HCT116 (cell line): Measurements from ENCODE around the gene UCN3. TPM values are rescaled to one million over a fixed set of nuclear protein-coding genes. Genes with fewer than 3 reads are reported as not detected.

Experiments
- ATAC-seq: fragments of 200-7000 bp; cut with Tn5 transposase; 2 replicates; pipeline ENCODE4 v1.9.1; 2020; ENCODE audit warnings: mild to moderate bottlenecking, moderate library complexity
- BruUV-seq: library from RNA; stranded (reverse); fragments of 400-500 nt; replicated peaks from 2 replicates; lab custom pipeline; 2021; lab: Mats Ljungman, UMichigan
- CTCF ChIA-PET: fragments of 300-600 bp; sonication (Branson Sonifier 250); formaldehyde crosslinking; loops from one replicate; lab custom pipeline; 2021; ENCODE audit warnings: antibody characterized with exemption; lab: Charles Lee
- POLR2A ChIA-PET: fragments of 300-600, 350-600 bp; sonication (Branson Sonifier 250); formaldehyde crosslinking; loops from one replicate; lab custom pipeline; 2021; ENCODE audit warnings: antibody characterized with exemption; lab: Charles Lee
- RAD21 ChIA-PET, 2 experiments: fragments of 300-600 bp; sonication (Branson Sonifier 250); formaldehyde crosslinking; loops; one replicate each; lab custom pipeline; 2023; ENCODE audit warnings: low total read pairs in 2 of 2; ENCODE audit not compliant: uncharacterized antibody in 2 of 2, unreplicated experiment in 2 of 2, low non-redundant PET in 1 of 2; lab: Charles Lee
- DNase-seq: peaks from one replicate; pipeline ENCODE4 v3.0.0-alpha.2; 2010; ENCODE audit warnings: low read depth, low spot score
- H2AFZ ChIP-seq: fragments of 200-600 bp; shearing (Covaris generic), sonication (generic); 2 replicates; pipeline ENCODE4 v1.6.1; 2017; ENCODE audit warnings: low read depth, mixed run types, mixed read lengths, antibody characterized with exemption, low read length; ENCODE audit not compliant: poor library complexity, severe bottlenecking
- H3K27ac ChIP-seq: 2 replicates; pipeline ENCODE4 v1.5.1; 2012; ENCODE audit warnings: low read depth, low read length
- H3K27me3 ChIP-seq: fragments of 200-600 bp; sonication (generic); 2 replicates; pipeline ENCODE4 v1.6.1; 2016; ENCODE audit warnings: mixed run types, low read length, mixed read lengths; ENCODE audit not compliant: insufficient read depth
- H3K36me3 ChIP-seq, 2 experiments: fragments of 200-500 bp in 1 of 2; fragments of 200-600 bp in 1 of 2; sonication (Bioruptor generic) in 1 of 2; sonication (generic) in 1 of 2; 2 replicates each; pipeline versions ENCODE4 v1.5.1 to v1.6.1; 2014 to 2016; ENCODE audit warnings: low read length in 2 of 2, inconsistent platforms in 1 of 2, mixed read lengths in 1 of 2, mixed run types in 1 of 2; ENCODE audit not compliant: insufficient read depth in 2 of 2, control insufficient read depth in 1 of 2
- H3K4me1 ChIP-seq, 2 experiments: fragments of 200-600 bp in 1 of 2; sonication (generic) in 1 of 2; 2 replicates each; pipeline versions ENCODE4 v1.5.1 to v1.6.1; 2012 to 2017; ENCODE audit warnings: low read length in 2 of 2, inconsistent platforms in 1 of 2, mild to moderate bottlenecking in 1 of 2, mixed read lengths in 1 of 2, mixed run types in 1 of 2, moderate library complexity in 1 of 2; ENCODE audit not compliant: insufficient read depth in 2 of 2, control insufficient read depth in 1 of 2
- H3K4me2 ChIP-seq: fragments of 200-600 bp; sonication (generic); 2 replicates; pipeline ENCODE4 v1.6.1; 2017; ENCODE audit warnings: mixed run types, low read length, mixed read lengths
- H3K4me3 ChIP-seq, 2 experiments: fragments of 200-600 bp in 1 of 2; sonication (generic) in 1 of 2; replicated peaks in 1 of 2; 2 replicates each; pipeline ENCODE4 v1.5.1; 2011 to 2016; ENCODE audit warnings: low read length in 2 of 2, control low read depth in 1 of 2, low read depth in 1 of 2, mild to moderate bottlenecking in 1 of 2, mixed read lengths in 1 of 2, mixed run types in 1 of 2
- H3K79me2 ChIP-seq: fragments of 200-600 bp; sonication (generic); 2 replicates; pipeline ENCODE4 v1.6.1; 2017; ENCODE audit warnings: mild to moderate bottlenecking, mixed run types, low read length, moderate library complexity, mixed read lengths; ENCODE audit not compliant: insufficient read depth
- H3K9ac ChIP-seq: fragments of 200-600 bp; sonication (generic); 2 replicates; pipeline ENCODE4 v1.6.1; 2016; ENCODE audit warnings: low read length, mixed read lengths
- H3K9me2 ChIP-seq: fragments of 200-600 bp; sonication (generic), shearing (Covaris generic); 2 replicates; pipeline ENCODE4 v1.6.1; 2017; ENCODE audit warnings: mixed run types, mild to moderate bottlenecking, moderate library complexity; ENCODE audit not compliant: insufficient read depth
- H3K9me3 ChIP-seq, 2 experiments: fragments of 200-500 bp in 1 of 2; fragments of 200-600 bp in 1 of 2; sonication (Bioruptor generic) in 1 of 2; sonication (generic) in 1 of 2; 2 replicates each; pipeline ENCODE4 v1.6.1; 2014 to 2017; ENCODE audit warnings: low read length in 2 of 2, mixed read lengths in 2 of 2, inconsistent platforms in 1 of 2, low read depth in 1 of 2, mild to moderate bottlenecking in 1 of 2, mixed run types in 1 of 2, moderate library complexity in 1 of 2; ENCODE audit not compliant: control insufficient read depth in 1 of 2, insufficient read depth in 1 of 2
- H4K20me1 ChIP-seq: fragments of 200-600 bp; sonication (generic), shearing (Covaris generic); 2 replicates; pipeline ENCODE4 v1.6.1; 2017; ENCODE audit warnings: mixed run types, mild to moderate bottlenecking, moderate library complexity; ENCODE audit not compliant: insufficient read depth
- ELF1 ChIP-seq: IDR thresholded peaks from 2 replicates; pipeline ENCODE4 v1.6.1; 2012; ENCODE audit warnings: low read depth, borderline replicate concordance
- EZH2phosphoT487 ChIP-seq: fragments of 200-600 bp; IDR thresholded peaks from 2 replicates; pipeline ENCODE4 v1.6.1; 2018; ENCODE audit warnings: antibody characterized with exemption, borderline replicate concordance
- FOSL1 ChIP-seq: IDR thresholded peaks from 2 replicates; pipeline ENCODE4 v1.6.1; 2012; ENCODE audit warnings: low read depth
- POLR2AphosphoS5 ChIP-seq: IDR thresholded peaks from 2 replicates; pipeline ENCODE4 v1.6.1; 2011; ENCODE audit warnings: mild to moderate bottlenecking, low read depth, low read length, moderate library complexity
- SIN3A ChIP-seq: IDR thresholded peaks from 2 replicates; pipeline ENCODE4 v1.6.1; 2012; ENCODE audit warnings: low read depth
- SRF ChIP-seq: IDR thresholded peaks from 2 replicates; pipeline ENCODE4 v1.6.1; 2012; ENCODE audit warnings: low read depth
- ZFX ChIP-seq: fragments of 450-650 bp; IDR thresholded peaks from 2 replicates; pipeline ENCODE4 v1.6.1; 2017
- intact Hi-C: fragments of 100-400 bp; cut with micrococcal nuclease; formaldehyde crosslinking; loops from 2 replicates; pipeline ENCODE4 v1.10.0; 2022
- total RNA-seq: library from RNA; stranded (reverse); gene quantifications from one replicate; pipeline ENCODE4 v1.2.1, GENCODE V29; 2021; ENCODE audit not compliant: unreplicated experiment
- TF ChIP-seq, protein P1 (sequence below): IDR thresholded peaks from 2 replicates; pipeline ENCODE4 v1.6.1; 2012
- TF ChIP-seq, protein P2 (sequence below): IDR thresholded peaks from 2 replicates; pipeline ENCODE4 v1.6.1; 2012; ENCODE audit warnings: low read depth

The UCN3 gene
- total RNA-seq, 1 experiment from 2014 or later, result not detected

DNA sequence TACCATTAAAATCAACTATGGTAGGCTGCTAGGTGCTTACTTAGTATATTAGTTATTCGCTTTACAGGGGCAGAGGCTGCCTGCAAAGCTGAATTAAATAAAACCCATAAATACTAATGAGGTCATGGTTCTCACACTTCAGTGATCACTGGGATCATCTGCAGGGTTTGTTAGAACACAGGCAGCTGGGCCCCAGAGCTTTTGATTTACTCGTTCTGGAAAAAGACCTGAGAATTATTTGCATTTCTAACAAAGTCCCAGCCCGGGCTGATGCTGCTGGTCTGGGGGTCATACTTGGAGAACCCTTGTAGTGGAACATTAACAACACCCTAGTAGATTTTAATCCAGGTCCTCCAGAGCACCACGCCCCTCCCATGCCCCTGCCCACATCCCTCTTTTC lies 8.5 kb downstream of the UCN3 start:
- no peaks in the 10 kb centered on the region for H4K20me1 ChIP-seq
- H3K9me3 ChIP-seq, result peaks cover 0 to 8% of the 10 kb centered on the region in 2 experiments; a peak in 1 of 4 replicates
- no peak overlapping the region for H2AFZ ChIP-seq
- ATAC-seq, result no peak
- no peak overlapping the region for H3K27ac ChIP-seq
- ChIA-PET CTCF (no interaction called here), RAD21 (no interaction called here), POLR2A (no interaction called here)
- no peaks in the 10 kb centered on the region for H3K36me3 ChIP-seq
- no peak overlapping the region for H3K9ac ChIP-seq
- BruUV-seq, result no TSS peak
- TF ChIP-seq, protein P1, sequence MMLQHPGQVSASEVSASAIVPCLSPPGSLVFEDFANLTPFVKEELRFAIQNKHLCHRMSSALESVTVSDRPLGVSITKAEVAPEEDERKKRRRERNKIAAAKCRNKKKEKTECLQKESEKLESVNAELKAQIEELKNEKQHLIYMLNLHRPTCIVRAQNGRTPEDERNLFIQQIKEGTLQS, result no peak
- TF ChIP-seq SRF (no peak), EZH2phosphoT487 (no peak), ZFX (no peak), FOSL1 (no peak), SIN3A (no peak), ELF1 (no peak), POLR2AphosphoS5 (no peak)
- TF ChIP-seq, protein P2, sequence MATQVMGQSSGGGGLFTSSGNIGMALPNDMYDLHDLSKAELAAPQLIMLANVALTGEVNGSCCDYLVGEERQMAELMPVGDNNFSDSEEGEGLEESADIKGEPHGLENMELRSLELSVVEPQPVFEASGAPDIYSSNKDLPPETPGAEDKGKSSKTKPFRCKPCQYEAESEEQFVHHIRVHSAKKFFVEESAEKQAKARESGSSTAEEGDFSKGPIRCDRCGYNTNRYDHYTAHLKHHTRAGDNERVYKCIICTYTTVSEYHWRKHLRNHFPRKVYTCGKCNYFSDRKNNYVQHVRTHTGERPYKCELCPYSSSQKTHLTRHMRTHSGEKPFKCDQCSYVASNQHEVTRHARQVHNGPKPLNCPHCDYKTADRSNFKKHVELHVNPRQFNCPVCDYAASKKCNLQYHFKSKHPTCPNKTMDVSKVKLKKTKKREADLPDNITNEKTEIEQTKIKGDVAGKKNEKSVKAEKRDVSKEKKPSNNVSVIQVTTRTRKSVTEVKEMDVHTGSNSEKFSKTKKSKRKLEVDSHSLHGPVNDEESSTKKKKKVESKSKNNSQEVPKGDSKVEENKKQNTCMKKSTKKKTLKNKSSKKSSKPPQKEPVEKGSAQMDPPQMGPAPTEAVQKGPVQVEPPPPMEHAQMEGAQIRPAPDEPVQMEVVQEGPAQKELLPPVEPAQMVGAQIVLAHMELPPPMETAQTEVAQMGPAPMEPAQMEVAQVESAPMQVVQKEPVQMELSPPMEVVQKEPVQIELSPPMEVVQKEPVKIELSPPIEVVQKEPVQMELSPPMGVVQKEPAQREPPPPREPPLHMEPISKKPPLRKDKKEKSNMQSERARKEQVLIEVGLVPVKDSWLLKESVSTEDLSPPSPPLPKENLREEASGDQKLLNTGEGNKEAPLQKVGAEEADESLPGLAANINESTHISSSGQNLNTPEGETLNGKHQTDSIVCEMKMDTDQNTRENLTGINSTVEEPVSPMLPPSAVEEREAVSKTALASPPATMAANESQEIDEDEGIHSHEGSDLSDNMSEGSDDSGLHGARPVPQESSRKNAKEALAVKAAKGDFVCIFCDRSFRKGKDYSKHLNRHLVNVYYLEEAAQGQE, result no peak
- peaks cover under 1% of the 10 kb centered on the region; the same call in 1 of the 2 replicates for H3K27me3 ChIP-seq
- no peak for DNase-seq
- no peak overlapping the region for H3K4me2 ChIP-seq
- no peaks in the 10 kb centered on the region for H3K79me2 ChIP-seq
- H3K4me3 ChIP-seq, result no peak overlapping the region
- intact Hi-C loops, result no loop called here
- no peaks in the 10 kb centered on the region for H3K4me1 ChIP-seq
- H3K9me2 ChIP-seq, result no peaks in the 10 kb centered on the region
